22Rv1 (cell line): Measurements from ENCODE around the gene KLK6.

Source experiments
- CTCF ChIP-seq: fragments of 450-650 bp; IDR thresholded peaks from 2 replicates; pipeline ENCODE4 v1.5.1; 2017; ENCODE audit warnings: mild to moderate bottlenecking
- ZFX ChIP-seq: fragments of 450-650 bp; IDR thresholded peaks from 2 replicates; pipeline ENCODE4 v1.6.1; 2017; ENCODE audit warnings: antibody characterized with exemption, borderline replicate concordance

- TF ChIP-seq CTCF (no peak), ZFX (no peak)
These were observed 29.8 kb downstream of the KLK6 start for GRCh38 chr19:50939596-50939995.
